GM19043 (cell line): ENCODE data around the gene EFHC1.
"Not testable (repeated sequence)": the region's sequence is repeated elsewhere in the genome, so short reads cannot be mapped to it uniquely, and the experiment has no call there.

Experiments used
- ATAC-seq: cut with Tn5 transposase; IDR thresholded peaks from one replicate; pipeline ENCODE4 v1.9.1; 2021; ENCODE audit warnings: low read depth; ENCODE audit not compliant: unreplicated experiment

EFHC1 gene

DNA sequence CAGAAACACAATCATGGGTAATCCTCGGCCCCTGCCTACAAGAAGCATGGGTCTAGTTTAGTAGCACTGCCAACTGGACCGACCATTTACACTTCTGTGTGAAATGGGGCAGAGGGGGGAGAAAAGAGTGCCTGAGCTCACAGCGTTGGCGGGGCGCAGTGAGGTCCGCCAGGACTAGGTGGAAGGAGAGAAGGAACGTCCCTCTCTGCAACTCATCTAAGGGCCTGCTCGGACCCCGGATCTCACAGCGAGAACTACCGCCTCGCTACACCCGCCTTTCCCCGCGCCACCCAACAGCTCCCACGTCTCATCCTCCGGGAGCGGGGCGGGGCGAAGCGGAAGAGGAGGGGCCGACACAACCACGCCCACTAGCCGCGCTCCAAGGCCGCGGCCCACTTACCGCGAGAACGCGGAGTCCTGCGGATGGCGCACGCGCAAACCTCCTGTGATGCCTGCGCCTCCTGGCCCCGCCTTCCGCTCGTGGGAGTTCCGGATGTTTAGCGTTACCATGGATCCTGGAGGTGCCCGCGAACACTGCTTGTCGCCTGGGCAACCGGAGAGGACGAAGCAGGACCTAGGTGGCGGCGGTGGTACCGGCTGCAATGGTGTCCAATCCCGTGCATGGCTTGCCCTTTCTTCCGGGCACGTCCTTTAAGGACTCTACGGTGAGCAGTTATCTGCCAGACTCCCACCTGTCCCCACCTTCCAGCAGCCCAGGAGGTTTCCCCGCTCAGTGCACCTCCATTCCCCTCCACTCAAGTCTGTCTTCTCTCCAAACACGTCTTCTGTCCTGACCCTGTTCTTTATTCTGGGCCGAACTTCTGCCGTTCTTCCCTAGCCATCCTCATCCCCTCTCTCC lies at the start of gene EFHC1:
Gene EFHC1, plus strand, starts transcription at position 534 of the 859 bp plus-strand sequence. Its CDS starts 69 bp downstream, at position 603.
- ATAC-seq: peak; percentile 90

GRCh38 chr6:52371656-52372191 lies 48.4 kb upstream of the EFHC1 start:
- no peak for ATAC-seq

DNA sequence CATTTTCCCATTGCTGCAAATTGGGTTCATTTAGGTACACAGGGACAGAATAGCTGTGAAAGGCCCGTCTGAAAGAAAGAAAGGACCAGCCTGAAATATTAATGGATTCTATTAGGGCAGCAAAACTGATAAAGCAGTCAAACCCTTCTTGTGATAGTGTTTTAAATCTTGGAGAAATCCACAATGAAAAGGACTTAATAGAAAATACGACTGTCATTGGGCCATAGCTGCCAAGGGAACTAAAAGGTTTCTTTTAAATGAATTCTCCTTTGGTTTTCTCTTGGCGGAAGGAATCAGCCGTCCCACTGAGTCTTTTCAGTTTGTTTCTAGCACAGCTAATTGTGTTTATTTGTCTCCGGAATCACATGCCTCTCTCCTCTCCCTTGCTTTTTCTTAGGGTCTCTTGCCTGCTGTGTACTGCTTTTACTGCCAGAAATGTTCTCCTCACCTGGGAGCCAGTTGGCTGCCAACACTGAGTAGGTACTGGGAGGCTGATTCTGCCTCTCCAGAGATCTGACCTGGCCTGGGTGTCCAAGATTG lies 46.9 kb upstream of the EFHC1 start:
- no peak for ATAC-seq

DNA sequence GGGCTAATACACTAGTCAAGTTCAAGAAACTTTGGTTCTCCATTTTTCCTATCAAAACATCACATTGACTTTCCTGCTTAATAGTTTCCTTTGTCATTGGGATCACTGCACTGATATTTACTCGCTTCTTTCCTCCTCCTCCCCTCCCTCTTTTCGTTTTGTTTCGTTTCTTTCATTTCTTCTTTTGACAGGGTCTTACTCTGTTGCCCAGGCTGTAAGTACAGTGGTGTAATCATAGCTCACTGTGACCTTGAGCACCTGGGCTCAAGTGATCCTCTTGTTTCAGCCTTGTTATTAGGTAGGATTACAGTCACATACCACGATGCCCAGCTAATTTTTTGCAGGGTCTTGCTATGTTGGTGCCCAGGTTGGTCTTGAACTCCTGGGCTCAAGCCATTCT lies 45.9 kb upstream of the EFHC1 start:
- no peak for ATAC-seq

GRCh38 chr6:52375780-52376556 lies 44.2 kb upstream of the EFHC1 start:
- ATAC-seq: no peak

GRCh38 chr6:52376763-52377162 lies 43.4 kb upstream of the EFHC1 start:
- no peak for ATAC-seq

- no peak for ATAC-seq
These were observed 42.5 kb upstream of the EFHC1 start for GRCh38 chr6:52377538-52378221.

- no peak for ATAC-seq
These were observed 38.9 kb upstream of the EFHC1 start for GRCh38 chr6:52381249-52381648.

DNA sequence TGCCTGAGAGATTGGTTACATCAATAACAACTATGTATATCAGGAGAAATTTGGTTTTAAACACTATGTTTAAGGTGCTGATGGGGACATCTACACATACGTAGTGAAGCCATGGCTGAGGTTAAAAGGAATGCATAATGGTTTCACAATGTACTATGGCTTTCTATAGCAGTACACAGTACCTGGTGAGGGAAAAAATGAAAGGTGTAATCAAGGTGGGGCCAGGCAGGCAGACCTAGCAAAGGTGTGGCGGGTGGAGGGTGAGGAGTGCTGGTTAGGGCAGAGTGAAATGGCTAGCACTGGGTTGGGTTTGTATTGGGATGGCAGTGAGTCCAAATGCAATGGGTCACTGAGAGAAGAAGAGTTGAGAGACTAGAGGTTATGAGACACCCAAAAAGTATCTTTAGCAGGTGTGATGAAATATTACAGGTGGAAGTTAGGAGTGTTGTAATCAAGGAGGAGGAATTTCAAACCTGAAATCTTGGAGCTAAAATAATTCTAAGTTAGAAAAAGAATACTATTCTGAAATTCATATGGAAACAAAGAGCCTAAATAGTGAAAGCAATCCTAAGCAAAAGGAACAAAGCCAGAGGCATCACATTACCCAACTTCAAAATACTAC lies 35.9 kb upstream of the EFHC1 start:
- no peak for ATAC-seq

DNA sequence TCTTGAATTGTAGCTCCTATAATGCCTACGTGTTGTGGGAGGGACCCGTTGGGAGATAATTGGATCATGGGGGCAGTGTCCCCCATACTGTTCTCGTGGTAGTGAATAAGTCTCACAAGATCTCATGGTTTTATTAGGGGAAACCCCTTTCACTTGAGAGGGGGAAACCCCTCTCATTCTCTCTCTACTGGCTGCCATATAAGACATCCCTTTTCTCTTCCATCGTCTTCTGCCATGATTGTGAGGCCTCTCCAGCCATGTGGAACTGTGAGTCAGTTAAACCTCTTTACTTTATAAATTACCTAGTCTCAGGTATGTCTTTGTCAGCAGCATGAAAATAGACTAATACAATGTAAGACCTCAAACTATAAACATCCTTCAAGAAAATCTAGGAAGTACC lies 35.1 kb upstream of the EFHC1 start:
- no peak for ATAC-seq

- ATAC-seq: not testable (repeated sequence)
These were observed 32.0 kb upstream of the EFHC1 start for GRCh38 chr6:52388119-52388518.

- ATAC-seq: no peak
These were observed 31.4 kb upstream of the EFHC1 start for GRCh38 chr6:52388790-52389189.

DNA sequence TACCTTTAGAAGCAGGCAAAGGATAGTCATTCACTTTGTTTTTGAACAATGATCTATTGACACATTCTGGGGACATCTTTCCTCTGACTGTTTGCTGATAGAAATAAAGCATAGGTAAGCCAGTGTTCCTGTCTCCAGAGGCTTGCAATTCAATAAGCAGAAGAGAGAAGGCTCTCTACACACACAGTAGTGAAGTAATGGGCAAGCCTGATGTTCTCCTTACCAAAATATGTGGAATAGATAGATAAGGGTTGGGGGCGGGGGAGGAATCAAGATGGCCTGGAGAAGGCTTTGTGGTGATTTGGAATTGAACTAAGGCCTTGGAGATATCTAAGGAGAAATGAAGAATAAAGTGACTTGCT lies 30.9 kb upstream of the EFHC1 start:
- no peak for ATAC-seq

DNA sequence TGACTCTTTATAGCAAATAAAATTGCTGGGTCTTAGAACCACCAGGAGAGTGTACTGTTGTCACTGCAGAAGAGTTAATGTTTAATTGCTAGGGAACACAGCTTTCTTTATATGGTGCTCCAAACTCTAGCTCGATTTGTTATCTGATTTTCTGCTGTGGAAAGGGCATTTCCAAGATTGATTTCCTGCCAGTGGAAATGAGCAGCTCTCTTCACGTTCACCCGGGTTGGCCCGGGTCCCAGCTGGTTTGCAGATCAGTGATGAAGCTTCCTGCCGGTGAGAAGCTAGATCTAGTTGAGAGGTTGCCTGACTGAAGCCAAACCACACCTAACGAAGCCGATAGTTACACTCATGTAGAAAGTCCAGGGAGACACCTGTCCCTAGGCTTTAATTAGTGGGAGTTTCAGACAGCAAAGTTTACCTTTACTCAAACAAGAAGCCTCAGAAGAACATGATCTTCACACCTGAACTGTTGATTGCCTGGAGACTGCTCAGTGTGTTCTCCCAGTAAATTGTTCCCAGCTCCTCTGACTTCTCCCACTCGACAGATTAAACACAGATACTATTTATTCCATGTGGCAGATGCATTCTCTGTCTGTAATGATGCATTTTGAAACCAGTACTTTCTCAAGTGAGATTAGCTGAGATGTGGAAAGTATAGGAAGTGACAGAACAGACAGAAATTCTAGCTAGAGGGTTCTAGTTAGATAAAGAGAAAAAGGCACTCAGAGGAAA lies 30.3 kb upstream of the EFHC1 start:
- peak; percentile 54 for ATAC-seq

- peak; percentile 42 for ATAC-seq
These were observed 29.8 kb upstream of the EFHC1 start for GRCh38 chr6:52390361-52390727.

GRCh38 chr6:52391599-52391998 lies 28.5 kb upstream of the EFHC1 start:
- ATAC-seq: no peak

GRCh38 chr6:52392944-52393343 lies 27.2 kb upstream of the EFHC1 start:
- ATAC-seq: no peak

GRCh38 chr6:52393780-52394179 lies 26.4 kb upstream of the EFHC1 start:
- ATAC-seq: no peak

DNA sequence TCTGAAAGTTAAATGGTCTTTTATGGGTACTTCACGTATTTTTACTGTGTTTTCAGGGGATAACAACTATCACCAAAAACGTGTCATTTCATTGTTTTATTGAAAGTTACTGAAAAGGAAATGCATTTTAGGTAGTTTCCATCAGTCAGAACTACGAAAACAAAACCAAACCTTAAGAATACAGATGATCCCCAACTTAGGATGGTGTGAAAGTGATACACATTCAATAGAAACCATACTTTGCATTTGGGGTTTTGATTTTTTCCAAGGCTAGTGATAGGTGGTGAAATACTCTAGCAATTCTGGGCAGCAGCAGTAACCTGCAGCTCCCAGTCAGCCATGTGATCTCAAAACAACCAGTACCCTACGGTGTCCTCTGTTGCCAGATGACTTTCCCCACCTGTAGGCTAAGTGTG lies 25.9 kb upstream of the EFHC1 start:
- peak; percentile 40 for ATAC-seq

GRCh38 chr6:52395969-52396368 lies 24.2 kb upstream of the EFHC1 start:
- no peak for ATAC-seq
